KMS-11 (cell line): ENCODE measurements around the gene LITAF.

ENCODE experiments used
- H2AFZ ChIP-seq: fragments of 200-600 bp; sonication (generic); 2 replicates; pipeline ENCODE4 v1.6.1; 2016; ENCODE audit warnings: antibody characterized with exemption, mixed run types, low read depth
- H3K27ac ChIP-seq: fragments of 200-600 bp; sonication (generic); 2 replicates; pipeline ENCODE4 v1.6.1; 2016; ENCODE audit warnings: mild to moderate bottlenecking, mixed run types
- H3K27me3 ChIP-seq: fragments of 200-600 bp; sonication (generic); 2 replicates; pipeline ENCODE4 v1.6.1; 2017; ENCODE audit warnings: mild to moderate bottlenecking, low read depth, mixed run types, moderate library complexity; ENCODE audit not compliant: insufficient read depth
- H3K36me3 ChIP-seq: fragments of 200-600 bp; sonication (generic); 2 replicates; pipeline ENCODE4 v1.6.1; 2017; ENCODE audit warnings: mild to moderate bottlenecking, mixed run types; ENCODE audit not compliant: insufficient read depth
- H3K4me1 ChIP-seq: fragments of 200-600 bp; sonication (generic); 2 replicates; pipeline ENCODE4 v1.6.1; 2016; ENCODE audit warnings: mild to moderate bottlenecking, low read depth, mixed run types; ENCODE audit not compliant: poor library complexity, severe bottlenecking
- H3K4me2 ChIP-seq: fragments of 200-600 bp; sonication (generic); 2 replicates; pipeline ENCODE4 v1.7.0; 2016; ENCODE audit warnings: mild to moderate bottlenecking, mixed run types
- H3K4me3 ChIP-seq: fragments of 200-600 bp; sonication (generic); IDR thresholded peaks from 2 replicates; pipeline ENCODE4 v1.6.1; 2017; ENCODE audit warnings: low read depth, low read length, mixed read lengths; ENCODE audit not compliant: insufficient read depth
- H3K79me2 ChIP-seq: fragments of 200-600 bp; sonication (generic); 2 replicates; pipeline ENCODE4 v1.6.1; 2016; ENCODE audit warnings: low read depth, mixed run types; ENCODE audit not compliant: insufficient read depth
- H3K9ac ChIP-seq: fragments of 200-600 bp; sonication (generic); 2 replicates; pipeline ENCODE4 v1.6.1; 2016; ENCODE audit warnings: mild to moderate bottlenecking, mixed run types
- H4K20me1 ChIP-seq: fragments of 200-600 bp; sonication (generic); 2 replicates; pipeline ENCODE4 v1.6.1; 2016; ENCODE audit warnings: mild to moderate bottlenecking, mixed run types; ENCODE audit not compliant: insufficient read depth
- TF ChIP-seq, protein P1 (sequence below): fragments of 200-600 bp; sonication (generic); conservative IDR thresholded peaks from 2 replicates; pipeline ENCODE4 v1.6.1; 2017; ENCODE audit warnings: low read depth, mild to moderate bottlenecking, antibody characterized with exemption, low read length, moderate library complexity, mixed read lengths

LITAF gene

DNA sequence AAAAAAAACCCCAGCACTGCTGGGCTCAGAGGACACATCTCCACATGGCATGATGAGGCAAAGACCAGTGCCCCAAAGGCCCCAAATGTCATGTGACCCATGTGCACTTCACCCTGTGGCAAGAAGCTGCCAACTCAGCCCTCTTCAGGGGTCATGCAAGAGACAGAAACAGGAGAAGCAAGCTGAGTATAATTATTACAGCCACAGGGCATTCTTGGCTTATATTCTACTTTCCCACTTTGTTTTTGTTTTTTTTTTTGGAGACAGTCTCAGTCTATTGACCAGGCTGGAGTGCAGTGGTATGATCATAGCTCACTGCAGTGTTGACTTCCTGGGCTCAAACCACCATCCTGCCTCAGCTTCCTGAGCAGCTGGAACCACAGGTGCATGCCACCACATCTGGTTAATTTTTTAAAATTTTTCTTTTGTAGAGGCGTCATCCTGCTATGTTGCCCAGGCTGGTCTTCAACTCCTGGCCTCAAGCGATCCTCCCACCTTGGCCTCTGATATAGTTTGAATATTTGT is 32.7 kb upstream of the LITAF start:
- no peaks in the 10 kb centered on the region for H3K79me2 ChIP-seq
- peak overlapping the region; percentile 58; the same call in 1 of the 2 replicates for H3K4me2 ChIP-seq
- peak overlapping the region; percentile 23; the same call in 1 of the 2 replicates for H2AFZ ChIP-seq
- peak overlapping the region; percentile 45 for H3K27ac ChIP-seq
- H3K36me3 ChIP-seq, result no peaks in the 10 kb centered on the region
- TF ChIP-seq, protein P1, sequence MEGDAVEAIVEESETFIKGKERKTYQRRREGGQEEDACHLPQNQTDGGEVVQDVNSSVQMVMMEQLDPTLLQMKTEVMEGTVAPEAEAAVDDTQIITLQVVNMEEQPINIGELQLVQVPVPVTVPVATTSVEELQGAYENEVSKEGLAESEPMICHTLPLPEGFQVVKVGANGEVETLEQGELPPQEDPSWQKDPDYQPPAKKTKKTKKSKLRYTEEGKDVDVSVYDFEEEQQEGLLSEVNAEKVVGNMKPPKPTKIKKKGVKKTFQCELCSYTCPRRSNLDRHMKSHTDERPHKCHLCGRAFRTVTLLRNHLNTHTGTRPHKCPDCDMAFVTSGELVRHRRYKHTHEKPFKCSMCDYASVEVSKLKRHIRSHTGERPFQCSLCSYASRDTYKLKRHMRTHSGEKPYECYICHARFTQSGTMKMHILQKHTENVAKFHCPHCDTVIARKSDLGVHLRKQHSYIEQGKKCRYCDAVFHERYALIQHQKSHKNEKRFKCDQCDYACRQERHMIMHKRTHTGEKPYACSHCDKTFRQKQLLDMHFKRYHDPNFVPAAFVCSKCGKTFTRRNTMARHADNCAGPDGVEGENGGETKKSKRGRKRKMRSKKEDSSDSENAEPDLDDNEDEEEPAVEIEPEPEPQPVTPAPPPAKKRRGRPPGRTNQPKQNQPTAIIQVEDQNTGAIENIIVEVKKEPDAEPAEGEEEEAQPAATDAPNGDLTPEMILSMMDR, result no peak
- no peaks in the 10 kb centered on the region for H3K27me3 ChIP-seq
- no peaks in the 10 kb centered on the region for H4K20me1 ChIP-seq
- H3K9ac ChIP-seq, result no peak overlapping the region
- no peak overlapping the region for H3K4me3 ChIP-seq
- peaks cover 20% of the 10 kb centered on the region for H3K4me1 ChIP-seq

DNA sequence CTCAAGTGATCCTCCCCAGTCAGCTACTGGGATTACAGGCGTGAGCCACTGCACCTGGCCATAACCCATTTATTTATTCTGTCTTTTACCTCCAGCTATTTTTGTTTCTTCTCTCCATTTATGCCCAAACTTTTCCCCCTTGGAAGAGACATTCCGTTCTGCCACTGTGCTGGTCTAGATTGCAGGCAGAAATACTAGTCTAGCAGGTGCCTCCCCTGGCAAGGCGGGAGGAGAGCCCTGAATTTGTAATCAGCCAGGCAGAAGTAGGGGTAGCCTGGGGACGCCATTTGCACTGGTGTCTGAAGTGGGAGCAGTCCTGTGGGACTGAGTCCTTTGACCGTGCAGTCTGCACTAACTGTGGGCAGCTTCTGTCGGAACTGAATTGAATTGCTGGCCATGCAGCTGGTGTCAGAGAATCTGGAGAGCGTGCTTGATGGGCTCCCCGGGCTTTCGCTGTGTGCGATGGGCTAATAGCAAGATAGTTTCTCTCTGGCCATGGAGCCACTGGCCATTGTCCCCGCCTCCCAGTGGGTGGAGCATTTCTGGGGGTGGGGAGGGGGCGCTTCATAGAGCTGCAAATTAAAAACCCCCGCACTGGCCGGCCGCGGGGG is 31.5 kb upstream of the LITAF start:
- TF ChIP-seq, protein P1, result no peak
- H3K36me3 ChIP-seq, result no peaks in the 10 kb centered on the region
- H3K4me3 ChIP-seq, result no peak overlapping the region
- no peaks in the 10 kb centered on the region for H4K20me1 ChIP-seq
- no peak overlapping the region for H3K9ac ChIP-seq
- no peak overlapping the region for H2AFZ ChIP-seq
- no peaks in the 10 kb centered on the region for H3K27me3 ChIP-seq
- no peaks in the 10 kb centered on the region for H3K79me2 ChIP-seq
- no peak overlapping the region for H3K27ac ChIP-seq
- H3K4me1 ChIP-seq, result peaks cover 20% of the 10 kb centered on the region
- H3K4me2 ChIP-seq, result no peak overlapping the region

DNA sequence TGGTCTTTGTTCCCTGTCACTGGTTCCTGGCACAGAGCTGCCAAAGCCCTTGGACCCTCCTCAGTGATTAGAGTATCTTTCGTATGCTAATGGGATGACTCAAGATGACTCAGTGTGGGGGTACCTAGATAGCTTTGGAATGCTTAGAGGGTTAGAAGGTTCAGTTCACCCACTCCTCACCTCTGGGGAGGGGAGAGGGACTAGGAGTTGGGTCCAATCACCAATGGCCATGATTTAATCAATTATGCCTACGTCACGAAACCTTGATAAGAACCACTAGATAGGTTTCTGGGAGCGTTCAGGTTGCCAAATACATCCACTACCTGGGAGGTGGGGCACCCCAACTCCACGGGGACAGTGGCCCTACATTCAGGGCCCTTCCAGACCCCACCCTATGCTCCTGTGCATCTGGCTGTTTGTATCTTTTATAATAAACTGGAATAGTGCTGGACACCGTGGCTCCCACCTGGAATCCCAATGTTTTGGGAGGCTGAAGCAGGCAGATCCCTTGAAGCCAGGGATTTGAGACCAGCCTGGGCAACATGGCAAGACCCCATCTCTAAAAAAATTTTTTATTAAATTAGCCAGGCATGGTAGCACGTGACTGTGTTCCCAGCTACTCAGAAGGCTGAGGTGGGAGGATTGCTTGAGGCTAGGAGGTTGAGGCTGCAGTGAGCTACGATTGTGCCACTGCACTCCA is 29.2 kb upstream of the LITAF start:
- Histone ChIP-seq H2AFZ (no peak overlapping the region), H3K27me3 (no peaks in the 10 kb centered on the region; the same call in 1 of the 2 replicates), H3K27ac (no peak overlapping the region), H3K9ac (no peak overlapping the region), H4K20me1 (no peaks in the 10 kb centered on the region), H3K4me3 (no peak overlapping the region), H3K36me3 (no peaks in the 10 kb centered on the region), H3K4me1 (peaks cover 20% of the 10 kb centered on the region), H3K4me2 (no peak overlapping the region), H3K79me2 (no peaks in the 10 kb centered on the region)
- TF ChIP-seq, protein P1, result no peak

DNA sequence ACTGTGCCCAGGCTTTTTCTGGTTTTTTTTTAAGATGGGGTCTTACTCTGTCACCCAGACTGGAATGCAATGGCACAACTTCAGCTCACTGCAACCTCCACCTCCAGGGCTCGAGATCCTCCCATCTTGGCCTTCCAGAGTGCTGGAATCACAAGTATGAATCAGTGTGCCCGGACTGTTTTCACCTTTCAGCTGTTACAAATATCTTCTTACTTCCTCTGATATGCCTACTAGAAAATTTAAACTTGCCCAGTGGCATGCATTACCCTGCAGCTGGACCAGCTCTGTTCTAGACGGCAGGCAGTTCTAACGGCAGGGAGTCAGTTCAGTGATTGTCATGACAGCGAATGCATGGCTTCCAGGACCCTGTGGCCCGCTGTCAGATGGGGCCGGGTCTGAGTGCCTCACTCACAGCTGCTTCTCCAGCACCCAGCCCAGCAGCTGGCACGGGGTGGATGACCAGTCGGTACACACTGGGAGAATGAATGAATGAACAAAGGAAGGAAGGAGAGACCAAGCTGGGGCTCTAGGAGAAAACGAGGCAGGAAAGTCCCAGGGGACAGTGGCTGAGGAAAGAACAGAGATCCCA is 28.0 kb upstream of the LITAF start:
- H3K4me2 ChIP-seq, result no peak overlapping the region
- H3K79me2 ChIP-seq, result no peaks in the 10 kb centered on the region
- no peaks in the 10 kb centered on the region for H3K36me3 ChIP-seq
- no peak overlapping the region for H3K9ac ChIP-seq
- no peak overlapping the region for H2AFZ ChIP-seq
- no peak overlapping the region for H3K27ac ChIP-seq
- peaks cover 15% of the 10 kb centered on the region for H3K4me1 ChIP-seq
- no peaks in the 10 kb centered on the region for H4K20me1 ChIP-seq
- no peaks in the 10 kb centered on the region; the same call in 1 of the 2 replicates for H3K27me3 ChIP-seq
- TF ChIP-seq, protein P1, result no peak
- H3K4me3 ChIP-seq, result no peak overlapping the region
